Endothelial cell of umbilical vein (primary cell): Measurements from ENCODE around the gene KLF2. TPM values are rescaled to one million over a fixed set of nuclear protein-coding genes. Genes with fewer than 3 reads are reported as not detected.

Experiments
- BruUV-seq: library from RNA; stranded (reverse); fragments of 400-500 nt; replicated peaks from 2 replicates; lab custom pipeline; 2021; lab: Mats Ljungman, UMichigan
- CTCF ChIA-PET: fragments of 300-600, 350-600 bp; sonication (Branson Sonifier 250); formaldehyde crosslinking; loops from one replicate; lab custom pipeline; 2021; ENCODE audit warnings: antibody characterized with exemption, inconsistent platforms; lab: Charles Lee
- POLR2A ChIA-PET: fragments of 300-600, 350-600 bp; sonication (Branson Sonifier 250); formaldehyde crosslinking; loops from one replicate; lab custom pipeline; 2021; ENCODE audit warnings: antibody characterized with exemption, inconsistent platforms; lab: Charles Lee
- DNase-seq: peaks from one replicate; pipeline ENCODE4 v3.0.0-alpha.2; 2011; ENCODE audit warnings: low read depth, low spot score
- FAIRE-seq: peaks from 2 replicates; lab custom pipeline; 2011; peaks lifted over from hg19 to GRCh38; lab: Jason Lieb, UNC
- H2AFZ ChIP-seq: 2 replicates; pipeline ENCODE4 v1.6.0; 2012; ENCODE audit warnings: low read depth, low read length, control low read depth, inconsistent platforms
- H3K27ac ChIP-seq: 2 replicates; pipeline ENCODE4 v1.5.1; 2011; ENCODE audit warnings: low read depth, mild to moderate bottlenecking, control low read depth, low read length, moderate library complexity; ENCODE audit not compliant: insufficient read depth
- H3K27me3 ChIP-seq, 2 experiments: 2 replicates each; pipeline versions ENCODE4 v1.6.0 to v1.6.1; 2011; ENCODE audit warnings: low read length in 2 of 2, mixed read lengths in 1 of 2; ENCODE audit not compliant: control insufficient read depth in 2 of 2, insufficient read depth in 2 of 2
- H3K36me3 ChIP-seq, 2 experiments: 2 replicates in 1 of 2; 3 replicates in 1 of 2; pipeline ENCODE4 v1.5.1; 2011; ENCODE audit warnings: low read length in 2 of 2, mild to moderate bottlenecking in 1 of 2, moderate library complexity in 1 of 2; ENCODE audit not compliant: control insufficient read depth in 2 of 2, insufficient read depth in 2 of 2; ENCODE audit errors: extremely low read depth in 1 of 2
- H3K4me1 ChIP-seq: 3 replicates; pipeline ENCODE4 v1.5.1; 2011; ENCODE audit warnings: mild to moderate bottlenecking, low read length; ENCODE audit not compliant: control insufficient read depth, insufficient read depth; ENCODE audit errors: extremely low read depth
- H3K4me2 ChIP-seq: 2 replicates; pipeline ENCODE4 v1.6.1; 2011; ENCODE audit warnings: low read length, control low read depth, mixed read lengths; ENCODE audit not compliant: insufficient read depth
- H3K4me3 ChIP-seq, 3 experiments: fragments of 200-600 bp in 1 of 3; sonication (generic), shearing (Covaris generic) in 1 of 3; replicated peaks in 1 of 3; 2 replicates each; pipeline ENCODE4 v1.5.1; 2011 to 2016; ENCODE audit warnings: control low read depth in 3 of 3, low read length in 3 of 3, mild to moderate bottlenecking in 2 of 3, inconsistent platforms in 1 of 3, low read depth in 1 of 3, moderate library complexity in 1 of 3; ENCODE audit not compliant: insufficient read depth in 1 of 3
- H3K79me2 ChIP-seq: 2 replicates; pipeline ENCODE4 v1.6.0; 2012; ENCODE audit warnings: low read length, inconsistent platforms; ENCODE audit not compliant: control insufficient read depth, insufficient read depth
- H3K9ac ChIP-seq: replicated peaks from 2 replicates; pipeline ENCODE3; 2011; ENCODE audit warnings: low read length, control low read depth; ENCODE audit not compliant: insufficient read depth; ENCODE audit errors: extremely low read depth
- H3K9me1 ChIP-seq: replicated peaks from 3 replicates; pipeline ENCODE4 v1.6.0; 2011; ENCODE audit warnings: mild to moderate bottlenecking, low read length; ENCODE audit not compliant: control insufficient read depth, insufficient read depth; ENCODE audit errors: extremely low read depth
- H3K9me3 ChIP-seq: replicated peaks from 2 replicates; pipeline ENCODE4 v1.5.1; 2012; ENCODE audit warnings: low read length, inconsistent platforms; ENCODE audit not compliant: control insufficient read depth, insufficient read depth
- H4K20me1 ChIP-seq: replicated peaks from 2 replicates; pipeline ENCODE3; 2011; ENCODE audit warnings: mild to moderate bottlenecking, low read length; ENCODE audit not compliant: control insufficient read depth, insufficient read depth; ENCODE audit errors: extremely low read depth
- FOS ChIP-seq: IDR thresholded peaks from 2 replicates; pipeline ENCODE4 v1.6.1; 2011; ENCODE audit warnings: mild to moderate bottlenecking, low read length, moderate library complexity, borderline replicate concordance; ENCODE audit not compliant: insufficient read depth
- GATA2 ChIP-seq: IDR thresholded peaks from 2 replicates; pipeline ENCODE4 v1.7.0; 2011; ENCODE audit warnings: low read depth, mild to moderate bottlenecking, moderate library complexity, mixed read lengths, low read length; ENCODE audit not compliant: insufficient read length, insufficient read depth
- POLR2AphosphoS5 ChIP-seq: IDR thresholded peaks from 2 replicates; pipeline ENCODE4 v1.6.1; 2012; ENCODE audit warnings: low read depth, mild to moderate bottlenecking, control low read depth, low read length, moderate library complexity; ENCODE audit not compliant: insufficient read depth
- dilution Hi-C: fragments of 300-500 bp; cut with MboI; formaldehyde crosslinking; loops from one replicate; pipeline ENCODE4 v1.15.0; 2019; ENCODE audit warnings: low sequenced_read_pairs; ENCODE audit not compliant: extremely low pct_ligation_motif_present
- intact Hi-C: fragments of 100-400 bp; cut with micrococcal nuclease; formaldehyde crosslinking; loops from one replicate; pipeline ENCODE4 v1.10.0; 2022
- polyA plus RNA-seq, 4 experiments: library from polyadenylated mRNA; depleted of rRNA in 3 of 4; stranded (reverse) in 3 of 4; unstranded in 1 of 4; fragments of >200 nt; gene quantifications; 2 replicates each; pipeline versions ENCODE4 v1.2.1 to v1.2.3, GENCODE V29; 2011 to 2012; ENCODE audit warnings: missing spikeins in 1 of 4
- total RNA-seq: library from RNA; stranded (reverse); gene quantifications from 2 replicates; pipeline ENCODE4 v1.2.3, GENCODE V29; 2021
- TF ChIP-seq, protein P1 (sequence below), 2 donors: IDR thresholded peaks; 1 replicate in 1 of 2; 2 replicates in 1 of 2; pipeline ENCODE4 v1.5.1; 2011; ENCODE audit warnings: low read length in 2 of 2, mild to moderate bottlenecking in 2 of 2, moderate library complexity in 2 of 2, control low read depth in 1 of 2, inconsistent platforms in 1 of 2, low read depth in 1 of 2; ENCODE audit not compliant: insufficient read depth in 1 of 2; ENCODE audit errors: extremely low read depth in 1 of 2

KLF2 gene
- total and polyA plus RNA-seq, 2 donors (not counting 3 experiments of a cell fraction or from before 2014, with no cell fraction given): 23.4 to 30.3 TPM

DNA sequence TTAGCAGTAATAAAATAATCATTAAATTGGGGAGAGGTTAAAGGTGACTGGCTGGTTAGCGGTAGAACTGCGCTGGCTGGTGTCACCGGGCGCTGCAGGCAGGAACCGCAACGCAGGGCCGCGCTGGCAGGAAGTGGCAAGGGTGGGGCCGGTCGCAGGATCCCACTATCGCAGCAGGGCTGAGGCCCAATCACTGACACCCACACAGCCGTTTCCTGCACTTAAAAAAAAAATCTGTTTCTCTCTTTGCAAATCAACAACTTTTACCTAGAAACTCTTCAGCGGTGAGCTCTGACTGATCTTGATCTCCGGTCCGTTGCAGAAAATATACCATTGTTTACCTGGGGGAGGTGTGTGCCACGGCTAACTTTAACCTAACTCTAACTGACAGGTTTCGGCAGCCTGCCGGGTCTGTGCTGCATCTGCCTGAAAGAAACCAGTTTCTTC is 46.9 kb downstream of the KLF2 start:
- no TSS peak for BruUV-seq
- Histone ChIP-seq H3K79me2 (no peaks in the 10 kb centered on the region), H2AFZ (no peak overlapping the region), H3K9me1 (no peaks in the 10 kb centered on the region), H3K9me3 (no peaks in the 10 kb centered on the region), H4K20me1 (no peaks in the 10 kb centered on the region), H3K4me3 (no peak overlapping the region), H3K36me3 (peaks cover 0 to 5% of the 10 kb centered on the region in 2 experiments), H3K27me3 (no peaks in the 10 kb centered on the region), H3K4me1 (peaks cover 13% of the 10 kb centered on the region), H3K4me2 (no peak overlapping the region), H3K9ac (no peak overlapping the region), H3K27ac (no peak overlapping the region)
- TF ChIP-seq FOS (no peak), POLR2AphosphoS5 (no peak), GATA2 (no peak)
- TF ChIP-seq, protein P1, sequence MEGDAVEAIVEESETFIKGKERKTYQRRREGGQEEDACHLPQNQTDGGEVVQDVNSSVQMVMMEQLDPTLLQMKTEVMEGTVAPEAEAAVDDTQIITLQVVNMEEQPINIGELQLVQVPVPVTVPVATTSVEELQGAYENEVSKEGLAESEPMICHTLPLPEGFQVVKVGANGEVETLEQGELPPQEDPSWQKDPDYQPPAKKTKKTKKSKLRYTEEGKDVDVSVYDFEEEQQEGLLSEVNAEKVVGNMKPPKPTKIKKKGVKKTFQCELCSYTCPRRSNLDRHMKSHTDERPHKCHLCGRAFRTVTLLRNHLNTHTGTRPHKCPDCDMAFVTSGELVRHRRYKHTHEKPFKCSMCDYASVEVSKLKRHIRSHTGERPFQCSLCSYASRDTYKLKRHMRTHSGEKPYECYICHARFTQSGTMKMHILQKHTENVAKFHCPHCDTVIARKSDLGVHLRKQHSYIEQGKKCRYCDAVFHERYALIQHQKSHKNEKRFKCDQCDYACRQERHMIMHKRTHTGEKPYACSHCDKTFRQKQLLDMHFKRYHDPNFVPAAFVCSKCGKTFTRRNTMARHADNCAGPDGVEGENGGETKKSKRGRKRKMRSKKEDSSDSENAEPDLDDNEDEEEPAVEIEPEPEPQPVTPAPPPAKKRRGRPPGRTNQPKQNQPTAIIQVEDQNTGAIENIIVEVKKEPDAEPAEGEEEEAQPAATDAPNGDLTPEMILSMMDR (IDR thresholded peaks at IDR 0.05; ENCODE audit: extremely low read depth in 1 of 2, insufficient read depth in 1 of 2, low read depth in 1 of 2, low read length in 2 of 2): no peak
- CTCF ChIA-PET: interaction anchor here (1.5 to 2.9 kb wide), 3 partner anchors 11 to 47 kb away, joined by 4 to 16 read pairs (median 10); partner anchors contain the start of gene KLF2
- POLR2A ChIA-PET: no interaction called here
- intact Hi-C loops (no loop called here), dilution Hi-C loops (loop anchor here (25.0 kb wide), 1 partner anchor 159 kb away; no protein-coding TSS in a partner anchor)
- FAIRE-seq: peak; percentile 12
- DNase-seq: no peak
